Type B pancreatic cell (in vitro differentiated cells): ENCODE measurements around the gene TSHZ2. TPM values are rescaled to one million over a fixed set of nuclear protein-coding genes. Genes with fewer than 3 reads are reported as not detected.

Experiments used
- DNase-seq: peaks from one replicate; pipeline ENCODE4 v3.0.0; 2021; ENCODE audit warnings: mixed read lengths; ENCODE audit not compliant: unreplicated experiment; ENCODE audit errors: extremely low spot score
- H3K27ac Mint-ChIP-seq: 2 replicates; pipeline ENCODE4 v1.8.0; 2021; ENCODE audit warnings: mild to moderate bottlenecking, mixed read lengths
- H3K27me3 Mint-ChIP-seq: 2 replicates; pipeline ENCODE4 v1.8.0; 2021; ENCODE audit warnings: mixed read lengths
- H3K36me3 Mint-ChIP-seq: 2 replicates; pipeline ENCODE4 v1.8.0; 2021; ENCODE audit warnings: mixed read lengths
- H3K4me1 Mint-ChIP-seq: one replicate; pipeline ENCODE4 v1.8.0; 2021; ENCODE audit warnings: mixed read lengths; ENCODE audit not compliant: unreplicated experiment
- H3K4me3 Mint-ChIP-seq: 2 replicates; pipeline ENCODE4 v1.8.0; 2021; ENCODE audit warnings: mild to moderate bottlenecking, mixed read lengths
- H3K9me3 Mint-ChIP-seq: 2 replicates; pipeline ENCODE4 v1.8.0; 2021; ENCODE audit warnings: mixed read lengths
- total RNA-seq: library from RNA; stranded (reverse); gene quantifications from 2 replicates; pipeline ENCODE4 v1.2.1, GENCODE V29; 2021; ENCODE audit warnings: low replicate concordance
- TF ChIP-seq, protein P1 (sequence below): fragments of 200-600 bp; sonication (generic); conservative IDR thresholded peaks from 2 replicates; pipeline ENCODE4 v1.5.0; 2021; ENCODE audit warnings: antibody characterized with exemption, mild to moderate bottlenecking

TSHZ2 gene
- total RNA-seq, 1 donor from 2014 or later: 45.5 TPM

DNA sequence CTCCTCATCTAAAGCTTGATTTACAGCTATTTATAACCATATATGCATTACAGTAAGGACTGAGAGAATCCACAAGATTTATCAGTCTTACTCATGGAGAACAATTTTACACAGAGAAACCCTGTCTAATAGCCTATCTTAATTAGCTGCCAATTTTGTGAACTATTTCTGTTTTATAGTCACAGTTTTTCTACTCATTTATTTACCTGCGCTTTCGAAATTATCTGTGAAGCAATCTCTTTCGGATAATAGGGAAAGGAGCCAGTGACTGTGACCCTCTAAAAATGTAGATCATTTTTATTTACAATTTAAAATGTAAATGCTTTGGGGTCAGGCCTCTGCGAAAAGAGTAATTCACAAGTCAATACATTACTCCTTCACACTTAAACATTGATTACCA is 98.1 kb downstream of the TSHZ2 start:
- peaks cover 19% of the 10 kb centered on the region for H3K9me3 Mint-ChIP-seq
- H3K36me3 Mint-ChIP-seq: peaks cover 23% of the 10 kb centered on the region
- TF ChIP-seq, protein P1, sequence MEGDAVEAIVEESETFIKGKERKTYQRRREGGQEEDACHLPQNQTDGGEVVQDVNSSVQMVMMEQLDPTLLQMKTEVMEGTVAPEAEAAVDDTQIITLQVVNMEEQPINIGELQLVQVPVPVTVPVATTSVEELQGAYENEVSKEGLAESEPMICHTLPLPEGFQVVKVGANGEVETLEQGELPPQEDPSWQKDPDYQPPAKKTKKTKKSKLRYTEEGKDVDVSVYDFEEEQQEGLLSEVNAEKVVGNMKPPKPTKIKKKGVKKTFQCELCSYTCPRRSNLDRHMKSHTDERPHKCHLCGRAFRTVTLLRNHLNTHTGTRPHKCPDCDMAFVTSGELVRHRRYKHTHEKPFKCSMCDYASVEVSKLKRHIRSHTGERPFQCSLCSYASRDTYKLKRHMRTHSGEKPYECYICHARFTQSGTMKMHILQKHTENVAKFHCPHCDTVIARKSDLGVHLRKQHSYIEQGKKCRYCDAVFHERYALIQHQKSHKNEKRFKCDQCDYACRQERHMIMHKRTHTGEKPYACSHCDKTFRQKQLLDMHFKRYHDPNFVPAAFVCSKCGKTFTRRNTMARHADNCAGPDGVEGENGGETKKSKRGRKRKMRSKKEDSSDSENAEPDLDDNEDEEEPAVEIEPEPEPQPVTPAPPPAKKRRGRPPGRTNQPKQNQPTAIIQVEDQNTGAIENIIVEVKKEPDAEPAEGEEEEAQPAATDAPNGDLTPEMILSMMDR: no peak
- no peak overlapping the region for H3K27ac Mint-ChIP-seq
- no peak overlapping the region for H3K4me3 Mint-ChIP-seq
- peaks cover 45% of the 10 kb centered on the region for H3K4me1 Mint-ChIP-seq
- peaks cover 12% of the 10 kb centered on the region for H3K27me3 Mint-ChIP-seq
- no peak for DNase-seq

GRCh38 chr20:53070706-53071392 is 98.7 kb downstream of the TSHZ2 start:
- H3K27me3 Mint-ChIP-seq: peaks cover 12% of the 10 kb centered on the region
- TF ChIP-seq, protein P1: no peak
- H3K36me3 Mint-ChIP-seq: peaks cover 22% of the 10 kb centered on the region
- H3K4me1 Mint-ChIP-seq: peaks cover 45% of the 10 kb centered on the region
- H3K4me3 Mint-ChIP-seq: no peak overlapping the region
- no peak overlapping the region for H3K27ac Mint-ChIP-seq
- peaks cover 19% of the 10 kb centered on the region for H3K9me3 Mint-ChIP-seq
- no peak for DNase-seq

DNA sequence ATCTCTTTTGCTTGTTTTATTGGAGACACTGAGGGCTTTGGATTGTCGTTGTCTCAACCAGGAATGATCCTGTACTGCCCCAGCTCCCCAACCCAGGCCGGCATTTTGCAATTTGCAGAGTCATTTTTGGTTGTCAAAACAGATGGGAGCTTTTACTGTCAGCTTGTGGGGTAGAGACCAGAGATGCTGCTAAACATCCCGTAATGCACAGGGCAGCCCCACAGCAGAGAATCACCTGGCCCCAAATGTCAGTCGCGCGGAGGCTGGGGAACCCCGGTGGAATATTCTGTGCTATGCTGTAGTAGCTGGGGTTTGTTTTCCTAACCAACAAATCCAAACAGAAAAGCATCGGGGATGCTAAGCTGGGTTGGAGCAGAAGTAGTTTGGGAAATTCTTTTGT is 99.7 kb downstream of the TSHZ2 start:
- DNase-seq: no peak
- H3K36me3 Mint-ChIP-seq: peaks cover 20% of the 10 kb centered on the region
- H3K9me3 Mint-ChIP-seq: peaks cover 16% of the 10 kb centered on the region
- no peak overlapping the region for H3K27ac Mint-ChIP-seq
- H3K27me3 Mint-ChIP-seq: peaks cover 10% of the 10 kb centered on the region
- TF ChIP-seq, protein P1: no peak
- peaks cover 44% of the 10 kb centered on the region for H3K4me1 Mint-ChIP-seq
- H3K4me3 Mint-ChIP-seq: no peak overlapping the region

DNA sequence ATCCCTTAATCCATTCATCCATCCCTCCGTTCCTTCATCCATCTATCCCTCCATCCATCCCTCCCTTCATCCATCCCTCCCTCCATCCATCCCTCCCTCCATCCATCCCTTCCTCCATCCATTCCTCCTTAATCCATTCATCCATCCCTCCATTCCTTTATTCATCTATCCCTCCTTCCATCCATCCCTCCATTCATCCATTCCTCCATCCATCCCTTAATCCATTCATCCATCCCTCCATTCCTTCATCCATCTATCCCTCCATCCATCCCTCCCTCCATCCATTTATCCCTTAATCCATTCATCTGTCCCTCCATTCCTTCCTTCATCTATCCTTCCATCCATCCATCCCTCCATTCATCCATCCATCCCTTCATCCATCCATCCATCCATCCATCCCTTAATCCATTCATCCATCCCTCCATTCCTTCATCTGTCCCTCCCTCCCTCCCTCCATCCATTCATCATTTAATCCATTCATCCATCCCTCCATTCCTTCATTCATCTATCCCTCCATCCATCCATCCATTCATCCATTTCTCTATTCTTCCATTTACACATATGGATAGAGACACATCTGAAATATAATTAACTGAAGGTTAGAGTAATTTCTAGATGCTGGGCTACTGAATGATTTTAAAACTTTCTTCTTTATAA is 100.9 kb downstream of the TSHZ2 start:
- Mint-ChIP-seq H3K9me3 (peaks cover 4% of the 10 kb centered on the region), H3K4me3 (no peak overlapping the region), H3K4me1 (peaks cover 39% of the 10 kb centered on the region), H3K36me3 (peaks cover 11% of the 10 kb centered on the region), H3K27me3 (peaks cover 10% of the 10 kb centered on the region), H3K27ac (no peak overlapping the region)
- TF ChIP-seq, protein P1: no peak
- no peak for DNase-seq

- DNase-seq: no peak
- H3K4me3 Mint-ChIP-seq: no peak overlapping the region
- H3K4me1 Mint-ChIP-seq: peaks cover 31% of the 10 kb centered on the region
- peaks cover 7% of the 10 kb centered on the region for H3K36me3 Mint-ChIP-seq
- H3K27me3 Mint-ChIP-seq: peaks cover 7% of the 10 kb centered on the region
- no peaks in the 10 kb centered on the region for H3K9me3 Mint-ChIP-seq
- H3K27ac Mint-ChIP-seq: peak overlapping the region; percentile 26
- TF ChIP-seq, protein P1: no peak
Observed at GRCh38 chr20:53073636-53074415, 101.7 kb downstream of the TSHZ2 start.
